Measurements from ENCODE around the gene GADL1.

GADL1 gene, protein sequence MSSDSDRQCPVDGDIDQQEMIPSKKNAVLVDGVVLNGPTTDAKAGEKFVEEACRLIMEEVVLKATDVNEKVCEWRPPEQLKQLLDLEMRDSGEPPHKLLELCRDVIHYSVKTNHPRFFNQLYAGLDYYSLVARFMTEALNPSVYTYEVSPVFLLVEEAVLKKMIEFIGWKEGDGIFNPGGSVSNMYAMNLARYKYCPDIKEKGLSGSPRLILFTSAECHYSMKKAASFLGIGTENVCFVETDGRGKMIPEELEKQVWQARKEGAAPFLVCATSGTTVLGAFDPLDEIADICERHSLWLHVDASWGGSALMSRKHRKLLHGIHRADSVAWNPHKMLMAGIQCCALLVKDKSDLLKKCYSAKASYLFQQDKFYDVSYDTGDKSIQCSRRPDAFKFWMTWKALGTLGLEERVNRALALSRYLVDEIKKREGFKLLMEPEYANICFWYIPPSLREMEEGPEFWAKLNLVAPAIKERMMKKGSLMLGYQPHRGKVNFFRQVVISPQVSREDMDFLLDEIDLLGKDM

DNA sequence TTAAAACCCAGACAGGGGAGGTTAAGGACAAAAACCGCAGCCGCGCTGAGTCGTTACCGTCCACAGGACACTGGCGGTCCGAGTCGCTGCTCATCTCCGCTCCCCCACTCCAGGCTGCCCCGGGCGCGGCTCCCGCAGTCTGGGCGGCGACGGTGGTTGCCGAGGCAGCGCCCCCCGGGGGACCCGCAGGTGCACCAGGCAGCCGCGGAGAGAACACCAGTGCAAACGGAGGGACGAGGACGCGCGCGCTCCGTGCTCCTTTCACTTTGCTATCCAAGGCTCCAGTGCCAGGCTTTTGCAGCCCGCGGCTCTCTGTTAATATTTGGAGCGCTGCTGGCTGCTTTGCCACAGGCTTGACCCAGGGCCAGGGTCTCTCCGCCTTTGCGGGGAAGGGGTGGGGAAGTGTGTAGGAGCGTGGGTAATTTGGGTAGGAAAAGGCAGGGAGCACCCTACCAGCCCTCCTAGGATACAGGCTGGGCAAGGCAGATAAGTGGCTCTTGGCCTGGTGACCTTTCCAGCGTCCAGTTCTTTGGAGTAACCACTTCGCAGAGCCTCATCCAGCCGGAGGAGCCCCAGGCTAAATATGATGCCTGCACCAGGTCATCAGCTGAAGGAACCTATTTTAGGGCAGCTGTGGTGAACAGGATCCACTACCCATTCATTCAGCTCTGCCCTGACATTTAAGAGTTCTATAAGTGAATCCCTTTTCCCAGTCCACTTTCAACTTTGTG is at the start of gene GADL1:
TSS of gene GADL1 (minus strand) at position 141 of the 731 bp plus-strand sequence. CDS start at position 94, 47 bp downstream.
- peak; percentile 88 for DNase-seq

- DNase-seq = no peak
These were observed 49.7 kb upstream of the GADL1 start for GRCh38 chr3:30944124-30944523.

DNA sequence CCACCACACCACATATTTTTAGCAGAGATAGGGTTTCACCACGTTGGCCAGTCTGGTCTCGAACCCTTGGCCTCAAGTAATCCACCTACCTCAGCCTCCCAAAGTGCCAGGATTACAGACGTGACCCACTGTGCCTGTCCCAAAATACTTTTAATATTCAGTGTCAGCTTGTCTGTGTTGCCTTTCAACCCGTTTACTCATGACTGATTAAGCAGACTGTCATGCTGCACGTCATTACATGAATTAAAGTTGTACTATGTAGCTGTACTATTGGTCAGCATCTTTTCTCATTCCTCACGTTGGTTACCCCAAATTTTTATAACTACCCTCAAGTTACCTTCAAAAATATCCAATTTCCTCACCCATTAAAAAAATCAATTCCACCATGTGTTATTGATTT is 48.7 kb upstream of the GADL1 start:
- DNase-seq = no peak

DNA sequence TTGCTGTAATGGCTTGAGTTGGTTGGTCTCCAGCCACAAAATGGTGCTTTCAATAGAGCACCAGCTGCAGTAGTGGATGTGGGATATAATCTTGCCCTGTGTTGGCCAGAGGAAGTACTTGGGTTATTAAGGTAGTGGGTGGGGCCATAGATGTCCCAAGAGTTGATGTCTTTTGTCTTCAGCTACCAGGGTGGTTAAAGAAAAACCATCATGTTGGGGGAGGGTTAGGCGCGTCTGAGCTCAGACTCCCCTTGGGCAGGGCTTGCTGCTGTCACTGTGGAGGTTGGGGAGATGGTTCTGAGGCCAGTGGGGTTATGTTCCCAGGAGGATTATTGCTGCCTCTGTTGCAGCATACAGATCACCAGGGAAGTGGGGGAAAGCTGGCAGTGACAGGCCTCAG is 46.9 kb upstream of the GADL1 start:
- no peak for DNase-seq

- DNase-seq = no peak
These were observed 46.3 kb upstream of the GADL1 start for GRCh38 chr3:30940740-30941139.

GRCh38 chr3:30934208-30934550 is 39.7 kb upstream of the GADL1 start:
- DNase-seq = peak; percentile 85

DNA sequence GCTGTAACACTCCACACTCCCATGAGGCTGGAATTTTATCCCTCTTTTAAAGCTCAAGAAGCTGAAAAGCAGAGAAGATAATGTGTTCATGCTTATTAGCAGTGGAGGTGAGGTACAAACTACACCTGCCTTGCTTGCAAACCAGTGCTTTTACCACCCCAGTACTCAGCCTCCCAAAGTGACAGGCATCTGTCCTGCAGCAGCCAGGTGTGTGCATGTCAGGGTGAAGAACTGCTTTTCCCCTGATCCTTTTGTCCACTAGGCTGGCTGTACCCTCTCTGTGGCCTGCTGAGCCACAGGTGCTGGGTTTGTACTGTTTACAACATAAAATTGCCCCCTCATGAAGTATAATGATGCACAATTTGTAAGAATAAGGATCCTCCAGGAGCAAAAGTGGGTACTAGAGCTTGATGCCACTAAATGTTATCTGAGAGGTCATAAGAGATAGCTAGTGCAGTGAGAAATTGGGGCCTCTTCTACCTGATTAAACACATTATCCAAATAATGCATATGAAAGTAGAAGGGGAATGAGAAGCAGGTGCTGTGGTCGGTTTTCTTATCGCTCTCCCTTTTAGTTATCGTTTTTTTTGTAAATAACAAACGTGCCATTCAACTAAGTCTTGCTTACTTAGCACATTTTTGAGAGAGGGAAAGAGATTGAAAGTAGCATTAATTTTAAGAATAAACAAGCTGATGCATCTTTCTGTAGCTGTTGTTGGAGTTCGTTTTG is 39.2 kb upstream of the GADL1 start:
- DNase-seq = peak; percentile 94

- DNase-seq = no peak
These were observed 38.1 kb upstream of the GADL1 start for GRCh38 chr3:30932513-30933098.

GRCh38 chr3:30924763-30925162 is 30.3 kb upstream of the GADL1 start:
- no peak for DNase-seq

DNA sequence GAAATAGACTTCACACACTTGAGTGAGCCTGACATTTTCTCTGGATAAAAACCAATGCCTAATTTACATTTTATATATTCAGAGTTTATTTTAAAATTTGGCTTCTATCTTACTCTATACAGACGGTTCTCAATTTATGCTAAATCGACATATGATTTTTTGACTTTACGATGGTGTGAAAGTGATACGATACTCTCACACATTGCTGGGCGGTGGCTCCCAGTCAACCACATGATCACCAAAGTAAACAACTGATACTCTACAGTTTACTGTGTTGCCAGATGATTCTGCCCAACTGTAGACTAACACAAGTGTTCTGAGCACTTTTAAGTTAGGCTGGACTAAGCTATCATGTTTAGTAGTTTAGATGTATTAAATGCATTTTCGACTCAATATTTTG is 25.1 kb upstream of the GADL1 start:
- no peak for DNase-seq

DNA sequence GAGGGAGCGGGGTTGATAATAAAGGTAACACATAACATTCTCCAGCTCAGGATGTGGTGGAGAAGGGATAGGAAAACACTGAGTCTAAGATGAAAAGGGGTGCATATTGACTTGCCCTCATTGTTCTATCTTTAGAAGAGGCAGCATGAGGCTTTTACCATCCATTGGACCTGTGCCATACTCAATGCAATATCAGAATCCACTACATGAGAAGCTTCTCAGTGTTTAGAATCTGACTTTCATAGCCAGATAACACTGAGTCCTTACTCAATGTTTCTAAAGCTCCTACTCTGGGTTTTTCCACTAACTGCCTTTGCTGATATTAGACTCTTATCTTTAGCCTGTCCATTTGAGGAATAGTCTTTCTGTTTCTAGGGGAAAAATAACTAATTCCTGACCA is 24.3 kb upstream of the GADL1 start:
- no peak for DNase-seq

GRCh38 chr3:30915782-30916181 is 21.3 kb upstream of the GADL1 start:
- DNase-seq = no peak

DNA sequence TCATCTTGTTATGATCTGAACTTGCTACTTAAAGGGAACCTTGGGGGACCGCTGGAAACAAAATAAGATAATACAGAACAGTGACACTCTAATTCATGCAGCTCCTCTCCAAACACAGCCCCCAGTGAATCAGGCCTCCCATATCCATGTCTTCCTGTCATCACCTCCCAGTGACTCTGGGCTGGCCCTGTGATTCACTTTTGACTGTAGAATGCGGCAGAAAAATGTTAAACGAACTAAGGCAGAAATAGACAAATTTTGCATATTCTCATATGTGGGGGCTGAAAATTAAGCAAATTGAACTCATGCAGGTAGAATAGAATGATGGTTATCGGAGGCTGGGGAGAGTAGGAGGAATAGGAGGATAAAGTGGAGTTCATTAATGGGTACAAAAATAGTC is 20.2 kb upstream of the GADL1 start:
- no peak for DNase-seq

- no peak for DNase-seq
These were observed 18.7 kb upstream of the GADL1 start for GRCh38 chr3:30913176-30913575.

GRCh38 chr3:30912301-30912700 is 17.8 kb upstream of the GADL1 start:
- no peak for DNase-seq

- DNase-seq = peak; percentile 93
These were observed 14.1 kb upstream of the GADL1 start for GRCh38 chr3:30908456-30909037.

GRCh38 chr3:30904996-30905395 is 10.5 kb upstream of the GADL1 start:
- DNase-seq = peak; percentile 9

DNA sequence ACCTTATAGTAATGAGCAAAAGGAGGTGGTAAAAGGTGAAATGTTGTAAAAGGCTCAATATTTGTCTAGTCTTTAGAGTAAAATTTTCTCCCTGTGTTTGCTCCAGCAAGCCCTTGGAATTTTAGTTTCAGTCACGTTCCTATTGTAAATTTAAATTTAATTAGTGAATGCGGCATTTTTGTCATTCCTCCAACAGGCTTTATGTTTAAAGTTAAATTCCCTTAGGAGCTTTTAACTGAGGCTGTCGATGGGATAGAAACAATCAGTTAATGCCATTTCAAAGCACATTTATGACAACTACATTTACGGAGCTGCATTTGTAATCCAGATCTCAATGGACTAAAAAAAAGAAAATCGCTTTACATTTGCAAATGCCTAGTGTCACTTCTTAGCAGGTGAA is 868 bp upstream of the GADL1 start:
- no peak for DNase-seq

DNA sequence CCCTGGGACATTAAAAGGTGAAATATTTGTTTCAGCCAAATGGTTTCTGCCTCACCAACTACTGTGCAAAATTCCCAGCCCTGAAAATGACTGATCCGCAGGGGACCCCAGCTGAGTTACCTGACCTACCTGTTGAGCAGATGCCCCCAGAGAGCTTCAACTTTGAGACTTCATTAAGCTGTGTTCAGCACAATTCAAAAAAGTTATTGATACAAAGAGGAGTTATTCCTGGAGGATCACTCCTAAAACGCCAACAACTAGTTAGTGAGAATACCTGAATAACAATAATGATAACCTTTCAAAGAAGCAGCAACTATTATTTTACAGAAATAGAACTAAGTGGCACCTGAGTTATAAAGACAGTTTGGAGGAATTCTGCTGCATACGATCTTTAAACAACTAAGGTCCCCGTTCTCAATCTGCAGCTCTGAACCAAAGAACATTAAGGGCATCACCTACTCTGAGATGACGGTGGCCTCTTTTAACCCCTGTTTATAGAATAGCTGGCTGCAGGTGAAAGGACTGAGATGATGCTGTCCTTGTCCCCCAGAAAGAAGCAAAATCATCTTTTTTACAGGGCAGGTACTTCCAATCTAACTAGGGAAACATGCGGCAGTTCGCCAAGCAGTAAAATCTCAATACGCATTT is 659 bp downstream of the GADL1 start:
- DNase-seq = no peak

DNA sequence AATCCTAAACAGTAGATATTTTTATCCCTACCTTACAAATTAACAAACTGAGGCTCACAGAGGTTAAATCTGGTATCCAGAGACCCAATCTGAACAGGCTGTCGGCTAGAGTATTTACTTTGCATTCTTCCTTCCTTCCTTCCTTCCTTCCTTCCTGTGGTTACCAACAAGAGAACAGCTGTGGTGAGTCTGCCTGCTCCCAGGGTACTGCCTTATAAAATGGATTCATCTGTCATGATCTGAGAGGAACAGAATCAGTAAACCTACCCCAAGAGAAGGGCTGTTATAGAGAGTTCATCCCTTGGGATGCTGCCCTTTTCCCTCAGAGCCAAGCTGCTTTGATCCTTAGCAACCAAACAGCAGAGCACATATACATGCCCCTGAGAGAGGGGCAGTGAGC is 3.6 kb downstream of the GADL1 start:
- no peak for DNase-seq

- DNase-seq = no peak
These were observed 7.6 kb downstream of the GADL1 start for GRCh38 chr3:30886888-30887287.

GRCh38 chr3:30878862-30879261 is 15.6 kb downstream of the GADL1 start:
- DNase-seq = no peak
